NCI-H1092 (cell line): ENCODE data around the gene RFLNA.

Experiments used
- DNase-seq: peaks from one replicate; lab custom pipeline; 2025; lab: John Stamatoyannopoulos, UW

RFLNA gene

GRCh38 chr12:124304314-124304790 lies 9.5 kb downstream of the RFLNA start:
- DNase-seq, result no peak

GRCh38 chr12:124305136-124305535 lies 10.2 kb downstream of the RFLNA start:
- DNase-seq, result no peak

GRCh38 chr12:124305776-124306685 lies 11.1 kb downstream of the RFLNA start:
- no peak for DNase-seq

- no peak for DNase-seq
Observed at GRCh38 chr12:124306686-124307555, 12.0 kb downstream of the RFLNA start.

GRCh38 chr12:124307556-124307825 lies 12.6 kb downstream of the RFLNA start:
- DNase-seq, result no peak

- DNase-seq, result no peak
Observed at GRCh38 chr12:124308741-124309140, 13.8 kb downstream of the RFLNA start.

- no peak for DNase-seq
Observed at GRCh38 chr12:124309231-124309630, 14.3 kb downstream of the RFLNA start.

- no peak for DNase-seq
Observed at GRCh38 chr12:124309744-124310143, 14.9 kb downstream of the RFLNA start.

- DNase-seq, result no peak
Observed at GRCh38 chr12:124310178-124310577, 15.3 kb downstream of the RFLNA start.

- DNase-seq, result no peak
Observed at GRCh38 chr12:124310785-124311184, 15.9 kb downstream of the RFLNA start.

GRCh38 chr12:124311292-124312109 lies 16.6 kb downstream of the RFLNA start:
- DNase-seq, result no peak

GRCh38 chr12:124312601-124313000 lies 17.7 kb downstream of the RFLNA start:
- DNase-seq, result no peak

GRCh38 chr12:124314207-124314606 lies 19.3 kb downstream of the RFLNA start:
- no peak for DNase-seq

- DNase-seq, result no peak
Observed at GRCh38 chr12:124314766-124315165, 19.9 kb downstream of the RFLNA start.

- no peak for DNase-seq
Observed at GRCh38 chr12:124315372-124316044, 20.6 kb downstream of the RFLNA start.

- no peak for DNase-seq
Observed at GRCh38 chr12:124316257-124316900, 21.5 kb downstream of the RFLNA start.

GRCh38 chr12:124317400-124317799 lies 22.5 kb downstream of the RFLNA start:
- DNase-seq, result no peak

- no peak for DNase-seq
Observed at GRCh38 chr12:124318278-124319020, 23.6 kb downstream of the RFLNA start.

- DNase-seq, result no peak
Observed at GRCh38 chr12:124319368-124320050, 24.6 kb downstream of the RFLNA start.

- DNase-seq, result no peak
Observed at GRCh38 chr12:124321040-124321481, 26.2 kb downstream of the RFLNA start.
